HUES6 (cell line): ENCODE data around the gene HDAC11.
"Not testable (repeated sequence)": the region's sequence is repeated elsewhere in the genome, so short reads cannot be mapped to it uniquely, and the experiment has no call there.

ENCODE experiments used
- H3K27ac ChIP-seq: 2 replicates; pipeline ENCODE4 v1.7.0; 2013; ENCODE audit warnings: low read depth, mild to moderate bottlenecking, low read length, inconsistent platforms
- H3K27me3 ChIP-seq: 2 replicates; pipeline ENCODE4 v1.6.1; 2013; ENCODE audit warnings: low read length; ENCODE audit not compliant: control insufficient read depth, insufficient read depth
- H3K36me3 ChIP-seq: 2 replicates; pipeline ENCODE4 v1.6.1; 2013; ENCODE audit warnings: low read length; ENCODE audit not compliant: control insufficient read depth, insufficient read depth
- H3K4me1 ChIP-seq: 2 replicates; pipeline ENCODE4 v1.6.1; 2013; ENCODE audit warnings: low read length; ENCODE audit not compliant: control insufficient read depth, insufficient read depth
- H3K4me3 ChIP-seq: 2 replicates; pipeline ENCODE4 v1.5.1; 2013; ENCODE audit warnings: low read depth, low read length
- H3K9ac ChIP-seq: one replicate; pipeline ENCODE4 v1.6.1; 2013; ENCODE audit warnings: mild to moderate bottlenecking, low read length
- H3K9me3 ChIP-seq: 2 replicates; pipeline ENCODE4 v1.6.1; 2013; ENCODE audit warnings: low read depth, low read length; ENCODE audit not compliant: control insufficient read depth, insufficient read depth

The HDAC11 gene

DNA sequence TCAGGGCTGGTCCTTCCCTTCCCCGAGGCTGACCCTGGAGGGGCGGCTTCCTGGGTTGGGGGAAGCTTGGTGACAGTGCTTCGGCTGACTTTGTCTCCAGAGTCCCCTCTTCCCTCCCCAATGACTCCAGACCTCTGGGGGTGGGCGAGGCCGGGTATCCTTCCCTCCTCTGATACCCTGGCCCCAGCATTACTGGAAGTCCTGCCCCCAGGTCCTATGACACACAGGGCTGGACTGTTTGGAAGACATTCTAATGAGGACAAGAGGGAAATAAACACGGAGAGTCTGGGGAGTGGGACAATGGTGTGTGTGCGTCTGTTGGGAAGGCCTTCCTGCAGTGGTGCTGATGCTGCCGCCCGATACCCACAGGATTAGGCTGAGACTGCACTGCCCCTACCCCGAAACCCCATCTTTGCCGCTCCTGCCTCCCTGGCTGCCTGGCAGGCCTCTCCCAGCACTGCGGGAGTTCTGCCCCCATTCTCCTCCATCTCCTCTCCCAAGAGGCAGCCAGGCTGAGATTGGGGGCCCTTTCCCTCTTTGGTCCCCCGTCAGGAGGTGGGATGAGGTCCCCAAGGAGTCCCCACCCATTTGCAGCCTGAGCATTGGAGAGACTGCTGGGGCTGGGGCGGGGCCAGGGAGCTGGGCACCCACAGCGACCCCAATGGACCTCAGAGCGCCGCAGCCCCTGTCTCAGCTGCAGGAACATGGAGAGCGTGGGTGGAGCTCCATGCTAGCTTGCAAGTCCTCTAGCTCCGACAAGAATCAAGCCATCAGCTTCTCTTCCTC lies 39.1 kb downstream of the HDAC11 start:
- no peaks in the 10 kb centered on the region for H3K4me1 ChIP-seq
- no peak overlapping the region for H3K27ac ChIP-seq
- no peak overlapping the region for H3K4me3 ChIP-seq
- H3K36me3 ChIP-seq = no peaks in the 10 kb centered on the region
- no peaks in the 10 kb centered on the region for H3K27me3 ChIP-seq
- H3K9ac ChIP-seq = no peak overlapping the region
- peaks cover 13% of the 10 kb centered on the region for H3K9me3 ChIP-seq

DNA sequence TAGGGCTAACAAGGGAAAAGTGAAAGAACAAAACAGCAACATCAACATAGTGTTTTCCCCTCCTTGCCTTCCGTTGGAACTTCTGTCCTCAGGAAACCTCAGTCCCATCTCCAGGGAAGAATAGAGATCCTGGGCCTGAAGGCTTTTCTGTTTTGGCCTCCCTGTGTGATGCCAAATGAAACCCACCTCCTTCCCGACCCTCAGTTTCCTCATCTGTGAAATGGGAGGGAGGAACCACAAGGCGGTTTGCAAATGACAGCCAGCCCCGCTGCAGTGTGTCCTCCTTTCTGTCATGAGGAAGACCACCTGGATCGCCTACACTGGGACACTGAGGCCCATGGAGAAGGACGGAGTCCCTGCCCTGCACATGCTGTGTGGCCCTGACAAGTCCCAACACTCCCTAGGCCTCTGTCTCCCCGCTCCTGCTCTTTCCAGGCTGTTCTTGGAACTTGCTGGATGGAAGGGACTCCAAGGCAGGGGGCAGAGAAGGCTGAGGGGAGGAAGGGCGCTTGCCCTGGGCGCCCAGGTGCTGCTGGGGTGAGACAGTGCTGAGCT lies 40.3 kb downstream of the HDAC11 start:
- Histone ChIP-seq H3K36me3 (no peaks in the 10 kb centered on the region), H3K4me3 (no peak overlapping the region), H3K27me3 (no peaks in the 10 kb centered on the region), H3K9me3 (peaks cover 13% of the 10 kb centered on the region), H3K27ac (no peak overlapping the region), H3K9ac (no peak overlapping the region), H3K4me1 (no peaks in the 10 kb centered on the region)

DNA sequence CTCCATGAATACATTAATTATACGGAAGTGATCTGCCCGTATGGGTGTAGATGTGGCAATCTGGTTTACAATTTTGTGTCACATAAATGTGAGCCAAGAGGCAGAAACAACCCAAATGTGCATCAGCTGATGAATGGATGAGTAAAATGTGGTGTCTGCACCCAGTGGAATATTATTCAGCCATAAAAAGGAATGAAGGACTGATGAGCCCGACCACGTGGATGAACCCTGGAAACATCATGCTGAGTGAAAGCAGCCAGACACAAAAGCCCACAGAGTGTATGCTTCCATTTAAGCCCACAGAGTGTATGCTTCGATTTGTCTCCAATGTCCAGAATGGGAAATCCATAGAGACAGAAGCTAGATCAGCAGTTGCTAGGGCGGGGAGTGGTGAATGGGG lies 41.2 kb downstream of the HDAC11 start:
- Histone ChIP-seq H3K4me3 (no peak overlapping the region), H3K27me3 (no peaks in the 10 kb centered on the region), H3K9me3 (peaks cover 13% of the 10 kb centered on the region), H3K9ac (no peak overlapping the region), H3K36me3 (no peaks in the 10 kb centered on the region), H3K27ac (no peak overlapping the region), H3K4me1 (peaks cover 6% of the 10 kb centered on the region)

DNA sequence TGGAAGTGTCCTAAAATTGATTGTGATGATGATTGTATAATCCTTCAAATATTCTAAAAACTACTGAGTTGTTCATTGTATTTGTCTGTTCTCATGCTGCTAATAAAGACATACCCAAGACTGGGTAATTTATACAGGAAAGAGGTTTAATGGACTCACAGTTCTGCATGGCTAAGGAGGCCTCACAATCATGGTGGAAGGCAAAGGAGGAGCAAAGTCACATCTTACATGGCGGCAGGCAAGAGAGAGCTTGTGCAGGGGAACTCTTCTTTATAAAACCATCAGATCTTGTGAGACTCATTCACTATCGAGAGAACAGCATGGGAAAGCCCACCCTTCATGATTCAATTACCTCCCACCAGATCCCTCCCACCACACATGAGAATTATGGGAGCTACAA lies 41.6 kb downstream of the HDAC11 start:
- H3K9ac ChIP-seq, H3K4me3 ChIP-seq, H3K27me3 ChIP-seq, H3K27ac ChIP-seq, H3K36me3 ChIP-seq: not testable (repeated sequence)
- Histone ChIP-seq H3K9me3 (peaks cover 13% of the 10 kb centered on the region), H3K4me1 (peaks cover 10% of the 10 kb centered on the region)

DNA sequence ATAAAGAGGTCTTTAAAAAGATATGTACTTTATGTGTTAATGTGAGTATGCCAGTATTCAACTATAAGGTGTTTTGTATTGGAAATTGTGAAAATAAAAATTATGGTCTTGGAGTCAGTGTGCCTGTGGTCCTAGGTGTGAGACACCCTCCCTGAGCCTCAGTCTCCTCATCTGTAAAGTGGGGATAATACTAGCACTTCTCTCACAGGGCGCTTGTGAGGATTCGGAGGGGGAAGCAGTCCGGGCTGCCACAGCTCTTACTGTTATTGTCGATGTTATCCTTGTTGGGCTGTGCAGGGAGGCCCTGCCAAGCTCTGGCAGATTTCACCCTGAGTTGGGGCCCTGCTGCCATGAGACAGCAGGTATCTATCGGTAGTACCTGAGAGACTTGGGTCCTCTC lies 42.1 kb downstream of the HDAC11 start:
- Histone ChIP-seq H3K9ac (no peak overlapping the region), H3K4me3 (no peak overlapping the region), H3K4me1 (peaks cover 11% of the 10 kb centered on the region), H3K27me3 (no peaks in the 10 kb centered on the region), H3K9me3 (peaks cover 13% of the 10 kb centered on the region), H3K27ac (no peak overlapping the region), H3K36me3 (no peaks in the 10 kb centered on the region)

DNA sequence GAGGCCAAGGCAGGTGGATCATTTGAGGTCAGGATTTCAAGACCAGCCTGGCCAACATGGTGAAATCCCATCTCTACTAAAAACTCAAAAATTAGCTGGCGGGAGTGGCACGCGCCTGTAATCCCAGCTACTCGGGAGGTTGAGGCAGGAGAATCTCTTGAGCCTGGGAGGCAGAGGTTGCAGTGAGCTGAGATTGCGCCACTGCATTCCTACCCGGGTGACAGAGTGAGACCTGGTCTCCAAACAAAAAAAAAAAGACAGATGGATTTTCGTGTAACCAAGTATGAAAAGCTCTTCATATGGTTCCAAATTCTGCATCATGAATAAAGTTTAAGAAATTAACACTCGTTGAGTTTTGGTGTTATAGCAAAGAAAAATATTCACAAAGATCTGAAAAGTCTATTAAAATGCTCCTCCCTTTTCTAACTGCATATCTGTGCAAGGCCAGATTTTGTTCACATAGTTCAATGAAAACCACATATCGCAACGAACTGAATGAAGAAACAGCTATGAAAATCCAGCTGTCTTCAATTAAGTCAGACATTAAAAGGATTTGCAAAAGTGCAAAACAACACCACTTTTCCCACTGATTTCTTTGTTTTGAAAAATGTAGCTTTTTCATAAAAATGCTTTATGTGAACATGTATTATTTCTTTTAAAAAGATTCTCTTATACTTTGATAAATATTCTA lies 45.0 kb downstream of the HDAC11 start:
- H3K9ac ChIP-seq = no peak overlapping the region
- H3K27ac ChIP-seq = no peak overlapping the region
- H3K9me3 ChIP-seq = peaks cover 13% of the 10 kb centered on the region

DNA sequence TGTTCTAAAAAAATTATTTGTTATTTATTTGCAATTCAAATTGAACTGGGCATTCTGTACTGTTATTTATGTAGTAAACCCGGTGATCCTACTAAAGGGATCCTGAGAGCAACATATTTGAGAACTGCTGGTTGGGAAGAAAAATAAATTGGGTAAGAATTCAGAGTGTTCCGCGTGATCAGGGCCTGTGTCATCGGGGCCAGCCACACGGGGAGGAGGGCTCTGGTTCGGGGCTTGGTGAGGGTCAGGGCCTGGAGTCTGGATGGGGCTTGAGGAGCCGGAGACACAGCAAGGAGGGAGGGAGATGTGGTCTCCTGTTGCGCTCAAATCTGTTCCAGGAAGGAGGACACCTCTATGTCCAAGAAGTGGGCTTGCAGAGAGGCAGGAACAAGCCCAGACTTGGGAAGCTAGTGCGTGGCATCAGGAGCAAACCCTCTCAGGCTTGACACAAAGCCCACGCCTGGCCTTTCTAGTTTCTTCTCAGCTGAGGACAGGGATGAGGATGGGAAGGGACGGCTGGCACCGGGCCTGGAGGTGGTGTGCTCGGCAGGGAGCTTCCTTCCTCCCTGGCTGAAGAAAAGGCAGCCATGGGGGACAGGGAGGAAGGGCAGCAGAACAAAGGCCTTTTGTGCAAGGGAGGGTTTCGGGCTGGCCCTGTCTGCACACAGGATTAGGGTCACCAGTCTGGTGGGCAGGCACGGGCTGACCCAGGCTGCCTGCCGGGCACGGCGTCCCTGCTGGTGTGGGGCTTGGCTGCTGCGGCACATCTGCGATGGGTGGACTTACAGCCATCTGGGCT lies 45.9 kb downstream of the HDAC11 start:
- Histone ChIP-seq H3K27me3 (no peaks in the 10 kb centered on the region), H3K9ac (peak overlapping the region; percentile 21), H3K27ac (no peak overlapping the region), H3K9me3 (peaks cover 13% of the 10 kb centered on the region), H3K4me3 (no peak overlapping the region), H3K4me1 (peaks cover 14% of the 10 kb centered on the region), H3K36me3 (no peaks in the 10 kb centered on the region)

More for the DNA sequence above, 45.0 kb downstream of the HDAC11 start:
- Histone ChIP-seq H3K4me1 (peaks cover 14% of the 10 kb centered on the region), H3K4me3 (no peak overlapping the region), H3K27me3 (no peaks in the 10 kb centered on the region), H3K36me3 (no peaks in the 10 kb centered on the region)

DNA sequence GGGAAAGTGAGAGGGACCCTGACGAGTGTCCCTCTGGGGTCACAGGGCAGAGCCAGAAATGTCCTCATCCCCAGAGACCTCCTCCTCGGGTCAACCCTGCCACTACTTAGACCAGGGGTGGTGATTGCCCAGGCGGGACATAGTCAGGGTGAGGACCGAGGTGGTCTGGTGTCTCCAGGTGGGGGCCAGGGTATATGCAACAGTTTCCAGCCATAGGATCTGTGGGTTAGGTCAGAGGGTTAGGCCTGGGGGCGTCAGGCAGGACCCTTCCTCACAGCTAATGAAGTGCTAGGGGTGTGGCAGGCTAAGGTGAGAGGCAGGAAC lies 46.5 kb downstream of the HDAC11 start:
- Histone ChIP-seq H3K4me1 (peaks cover 14% of the 10 kb centered on the region), H3K27ac (no peak overlapping the region), H3K27me3 (no peaks in the 10 kb centered on the region), H3K9me3 (peaks cover 8% of the 10 kb centered on the region), H3K9ac (no peak overlapping the region), H3K36me3 (no peaks in the 10 kb centered on the region), H3K4me3 (no peak overlapping the region)

DNA sequence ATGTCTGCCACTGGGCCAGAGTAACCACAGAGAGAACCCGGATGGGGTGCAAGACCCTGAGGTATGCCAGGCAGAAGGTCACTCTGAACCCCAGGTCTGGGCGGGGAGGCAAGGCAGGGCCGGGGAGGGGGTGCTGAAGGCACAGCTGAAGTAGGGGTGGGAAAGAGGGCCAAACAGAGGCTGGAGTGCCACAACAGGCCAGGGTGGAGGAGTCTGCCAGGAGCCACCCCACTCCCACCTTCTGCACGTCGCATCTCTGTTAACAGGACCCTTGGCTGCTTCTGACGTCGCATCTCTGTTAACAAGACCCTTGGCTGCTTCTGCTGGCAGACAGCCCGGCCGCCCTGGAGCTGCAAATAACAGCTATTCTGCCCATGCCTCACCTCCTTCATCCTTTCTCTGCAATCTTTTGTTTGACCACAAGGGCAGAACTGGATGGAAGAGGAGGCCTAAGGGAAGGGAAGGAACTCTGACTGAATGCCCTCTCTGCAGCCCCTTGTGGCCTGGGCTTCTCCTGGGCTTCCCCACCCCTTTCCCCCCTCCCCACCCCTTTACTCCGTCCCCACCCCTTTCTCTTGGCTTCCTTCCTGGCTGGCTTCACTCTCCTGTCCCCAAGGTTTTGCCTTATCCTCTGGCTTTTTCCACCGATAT lies 48.2 kb downstream of the HDAC11 start:
- Histone ChIP-seq H3K4me1 (peaks cover 14% of the 10 kb centered on the region), H3K27ac (no peak overlapping the region), H3K4me3 (no peak overlapping the region), H3K9ac (no peak overlapping the region), H3K9me3 (no peaks in the 10 kb centered on the region), H3K36me3 (no peaks in the 10 kb centered on the region), H3K27me3 (no peaks in the 10 kb centered on the region)

DNA sequence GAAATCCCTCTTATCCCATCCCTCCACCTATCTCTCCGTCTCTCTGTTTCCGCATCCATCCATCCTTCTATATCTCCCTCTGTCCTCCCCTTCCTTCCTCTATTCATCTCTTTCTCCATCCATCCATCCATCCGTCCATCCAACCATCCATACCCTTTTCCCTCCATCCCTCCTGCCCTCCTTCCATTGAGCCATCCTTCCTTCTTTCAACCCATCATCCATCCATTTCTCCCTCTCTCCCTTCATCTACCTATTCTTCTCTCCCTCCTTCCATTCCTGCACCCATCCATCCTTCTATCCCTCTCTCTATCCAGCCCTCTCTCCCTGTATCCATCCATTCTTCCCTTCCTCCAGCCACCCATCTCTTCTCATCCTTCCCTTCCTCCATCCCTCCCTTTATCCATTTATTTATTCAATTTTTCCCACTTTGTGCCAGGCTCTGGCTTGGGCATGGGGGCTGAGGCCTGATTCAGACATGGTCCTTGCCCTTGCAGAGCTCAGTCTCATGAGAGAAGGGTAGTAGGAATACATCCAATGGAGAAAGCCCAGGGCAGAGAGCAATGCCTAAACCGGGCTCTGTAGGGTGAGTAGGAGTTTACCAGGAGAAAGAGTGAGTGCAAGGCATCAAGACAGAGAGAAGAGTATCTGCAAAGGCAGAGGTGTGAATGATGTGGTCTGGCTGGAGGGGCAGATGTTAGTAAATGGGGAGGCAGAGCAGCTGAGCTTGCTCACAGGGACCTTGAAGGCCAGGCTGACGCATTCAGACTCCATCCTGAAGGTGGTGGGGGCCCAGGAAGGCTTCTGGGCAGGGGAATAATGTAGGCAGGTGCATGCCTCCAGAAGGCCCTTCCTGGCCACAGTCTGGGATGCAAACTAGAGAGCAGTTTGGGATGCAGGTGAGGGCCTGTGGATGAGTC lies 49.3 kb downstream of the HDAC11 start:
- H3K4me1 ChIP-seq = peaks cover 14% of the 10 kb centered on the region
- no peaks in the 10 kb centered on the region for H3K27me3 ChIP-seq
- H3K36me3 ChIP-seq = no peaks in the 10 kb centered on the region
- no peak overlapping the region for H3K9ac ChIP-seq
- no peak overlapping the region for H3K4me3 ChIP-seq
- H3K9me3 ChIP-seq = no peaks in the 10 kb centered on the region
- H3K27ac ChIP-seq = no peak overlapping the region
